Caco-2 (cell line): ENCODE measurements around the gene PLEKHG5. TPM values are rescaled to one million over a fixed set of nuclear protein-coding genes. Genes with fewer than 3 reads are reported as not detected.

Source experiments
- BruUV-seq: library from RNA; stranded (reverse); fragments of 400-500 nt; replicated peaks from 2 replicates; lab custom pipeline; 2021; lab: Mats Ljungman, UMichigan
- CTCF ChIA-PET: fragments of 300-600 bp; sonication (Branson Sonifier 250); formaldehyde crosslinking; loops from one replicate; lab custom pipeline; 2022; ENCODE audit warnings: antibody characterized with exemption; lab: Charles Lee
- POLR2A ChIA-PET: fragments of 300-600 bp; sonication (Branson Sonifier 250); formaldehyde crosslinking; loops from one replicate; lab custom pipeline; 2022; ENCODE audit warnings: antibody characterized with exemption; lab: Charles Lee
- DNase-seq, 2 experiments: peaks; one replicate each; pipeline versions ENCODE4 v3.0.0 to v3.0.0-alpha.2; 2020 to 2022
- H3K27me3 ChIP-seq: replicated peaks from 2 replicates; pipeline ENCODE4 v1.6.0; 2011; ENCODE audit warnings: low read length; ENCODE audit not compliant: control insufficient read depth, insufficient read depth
- H3K36me3 ChIP-seq: 2 replicates; pipeline ENCODE4 v1.5.1; 2011; ENCODE audit warnings: low read length; ENCODE audit not compliant: control insufficient read depth, insufficient read depth
- H3K4me1 ChIP-seq: fragments of 250-450 bp; sonication (Bioruptor Pico); 2 replicates; pipeline ENCODE4 v1.5.1; 2020; ENCODE audit warnings: mild to moderate bottlenecking
- H3K4me3 ChIP-seq: 2 replicates; pipeline ENCODE4 v1.5.1; 2011; ENCODE audit warnings: low read depth, mild to moderate bottlenecking, control low read depth, low read length
- H3K9me3 ChIP-seq: fragments of 250-450 bp; sonication (Bioruptor Pico); 2 replicates; pipeline ENCODE4 v1.5.1; 2020; ENCODE audit warnings: mild to moderate bottlenecking, moderate library complexity
- H3K27ac Mint-ChIP-seq: one replicate; pipeline ENCODE4 v1.8.0; 2022; ENCODE audit warnings: mixed read lengths; ENCODE audit not compliant: unreplicated experiment
- H3K27me3 Mint-ChIP-seq: one replicate; pipeline ENCODE4 v1.8.0; 2022; ENCODE audit warnings: mixed read lengths; ENCODE audit not compliant: insufficient read depth, unreplicated experiment
- H3K36me3 Mint-ChIP-seq: one replicate; pipeline ENCODE4 v1.8.0; 2022; ENCODE audit warnings: mild to moderate bottlenecking, mixed read lengths; ENCODE audit not compliant: insufficient read depth, unreplicated experiment
- H3K4me1 Mint-ChIP-seq: one replicate; pipeline ENCODE4 v1.8.0; 2022; ENCODE audit warnings: low read depth, mixed read lengths; ENCODE audit not compliant: unreplicated experiment
- H3K4me3 Mint-ChIP-seq: one replicate; pipeline ENCODE4 v1.8.0; 2022; ENCODE audit warnings: mild to moderate bottlenecking, moderate library complexity, mixed read lengths; ENCODE audit not compliant: unreplicated experiment
- H3K9me3 Mint-ChIP-seq: one replicate; pipeline ENCODE4 v1.8.0; 2022; ENCODE audit warnings: mixed read lengths; ENCODE audit not compliant: unreplicated experiment
- intact Hi-C: fragments of 100-400 bp; cut with micrococcal nuclease; formaldehyde crosslinking; loops from one replicate; pipeline ENCODE4 v1.10.0; 2022; ENCODE audit not compliant: unreplicated experiment
- total RNA-seq: library from RNA; stranded (reverse); gene quantifications from 2 replicates; pipeline ENCODE4 v1.2.3, GENCODE V29; 2022
- TF ChIP-seq, protein P1 (sequence below), 2 experiments: fragments of 200-600 bp in 1 of 2; IDR thresholded peaks; 1 replicate in 1 of 2; 2 replicates in 1 of 2; pipeline versions ENCODE4 v1.5.1 to v1.8.0; 2011 to 2022; ENCODE audit warnings: antibody characterized with exemption in 1 of 2, control low read depth in 1 of 2, inconsistent platforms in 1 of 2, low read depth in 1 of 2, low read length in 1 of 2, mild to moderate bottlenecking in 1 of 2, moderate library complexity in 1 of 2; ENCODE audit not compliant: insufficient read depth in 1 of 2, severe bottlenecking in 1 of 2, unreplicated experiment in 1 of 2

PLEKHG5 gene
- total RNA-seq, 1 experiment from 2014 or later = 12.2 TPM

GRCh38 chr1:6497867-6498575, 6.6 kb upstream of the PLEKHG5 start:
- Histone ChIP-seq H3K4me1 (peaks cover 6% of the 10 kb centered on the region; the same call in 1 of the 2 replicates), H3K9me3 (no peaks in the 10 kb centered on the region), H3K36me3 (no peaks in the 10 kb centered on the region), H3K27me3 (no peaks in the 10 kb centered on the region), H3K4me3 (peak overlapping the region; percentile 75)
- Mint-ChIP-seq H3K4me3 (peak overlapping the region; percentile 64), H3K36me3 (no peaks in the 10 kb centered on the region), H3K9me3 (no peaks in the 10 kb centered on the region), H3K27me3 (no peaks in the 10 kb centered on the region), H3K27ac (no peak overlapping the region), H3K4me1 (no peaks in the 10 kb centered on the region)
- DNase-seq = no peak
- BruUV-seq = no TSS peak
- TF ChIP-seq, protein P1, sequence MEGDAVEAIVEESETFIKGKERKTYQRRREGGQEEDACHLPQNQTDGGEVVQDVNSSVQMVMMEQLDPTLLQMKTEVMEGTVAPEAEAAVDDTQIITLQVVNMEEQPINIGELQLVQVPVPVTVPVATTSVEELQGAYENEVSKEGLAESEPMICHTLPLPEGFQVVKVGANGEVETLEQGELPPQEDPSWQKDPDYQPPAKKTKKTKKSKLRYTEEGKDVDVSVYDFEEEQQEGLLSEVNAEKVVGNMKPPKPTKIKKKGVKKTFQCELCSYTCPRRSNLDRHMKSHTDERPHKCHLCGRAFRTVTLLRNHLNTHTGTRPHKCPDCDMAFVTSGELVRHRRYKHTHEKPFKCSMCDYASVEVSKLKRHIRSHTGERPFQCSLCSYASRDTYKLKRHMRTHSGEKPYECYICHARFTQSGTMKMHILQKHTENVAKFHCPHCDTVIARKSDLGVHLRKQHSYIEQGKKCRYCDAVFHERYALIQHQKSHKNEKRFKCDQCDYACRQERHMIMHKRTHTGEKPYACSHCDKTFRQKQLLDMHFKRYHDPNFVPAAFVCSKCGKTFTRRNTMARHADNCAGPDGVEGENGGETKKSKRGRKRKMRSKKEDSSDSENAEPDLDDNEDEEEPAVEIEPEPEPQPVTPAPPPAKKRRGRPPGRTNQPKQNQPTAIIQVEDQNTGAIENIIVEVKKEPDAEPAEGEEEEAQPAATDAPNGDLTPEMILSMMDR (IDR thresholded peaks at IDR 0.05; ENCODE audit: insufficient read depth in 1 of 2, low read depth in 1 of 2, low read length in 1 of 2, severe bottlenecking in 1 of 2, unreplicated experiment in 1 of 2) = no peak
- CTCF ChIA-PET = interaction anchor here (1.6 kb wide), 1 partner anchor 26 kb away, joined by 4 read pairs; no protein-coding TSS in a partner anchor
- intact Hi-C loops = loop anchor here (10.0 kb wide), 1 partner anchor 107 kb away; the partner anchor contains the start of gene KLHL21
- POLR2A ChIA-PET = interaction anchor here (1.0 kb wide), 1 partner anchor 82 kb away, joined by 3 read pairs; the partner anchor contains the start of gene ZBTB48

DNA sequence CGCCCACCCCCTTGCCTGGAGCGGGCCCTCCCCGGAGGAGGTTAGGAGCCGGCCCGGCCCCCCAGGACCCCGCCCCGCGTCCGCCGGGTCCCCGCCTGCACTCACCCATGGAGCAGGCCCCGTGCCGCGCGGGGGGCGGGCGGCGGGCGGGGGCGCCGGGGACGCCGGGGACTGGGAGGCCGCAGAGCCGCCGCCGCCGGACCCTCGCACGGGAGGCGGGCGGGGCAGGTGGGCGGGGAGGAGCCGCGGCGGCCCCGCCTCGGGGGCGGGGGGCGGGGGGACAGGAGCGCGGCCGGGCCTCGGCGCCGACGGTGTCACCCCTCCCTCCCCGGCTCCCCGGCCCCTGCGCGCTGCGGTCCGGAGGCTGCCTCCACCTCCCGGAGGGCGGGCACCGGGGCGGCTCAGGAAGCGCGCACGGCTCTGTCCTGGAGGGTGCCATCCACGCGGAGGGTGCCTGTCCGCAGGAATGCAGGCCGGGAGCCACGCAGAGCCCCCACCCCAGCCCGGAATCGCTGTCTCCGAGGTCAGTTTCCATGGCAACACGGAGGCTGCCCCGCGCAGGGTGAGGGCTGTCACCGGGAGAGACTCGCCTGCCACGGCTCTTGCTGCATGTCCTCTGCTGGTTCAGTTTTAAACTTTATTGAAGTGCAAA, 5.9 kb upstream of the PLEKHG5 start:
- H3K36me3 Mint-ChIP-seq = no peaks in the 10 kb centered on the region
- no peaks in the 10 kb centered on the region for H3K36me3 ChIP-seq
- no peaks in the 10 kb centered on the region for H3K9me3 Mint-ChIP-seq
- intact Hi-C loops = loop anchor here (10.0 kb wide), 1 partner anchor 107 kb away; the partner anchor contains the start of gene KLHL21
- H3K27me3 Mint-ChIP-seq = no peaks in the 10 kb centered on the region
- ChIA-PET POLR2A (interaction anchor here (1.0 kb wide), 1 partner anchor 82 kb away, joined by 3 read pairs; the partner anchor contains the start of gene ZBTB48), CTCF (no interaction called here)
- H3K4me1 ChIP-seq = peaks cover 6% of the 10 kb centered on the region; the same call in 1 of the 2 replicates
- H3K4me3 ChIP-seq = peak overlapping the region; percentile 75
- DNase-seq = peak; percentile 56 to 61
- H3K4me3 Mint-ChIP-seq = peak overlapping the region; percentile 64
- no peak overlapping the region for H3K27ac Mint-ChIP-seq
- BruUV-seq = no TSS peak
- H3K27me3 ChIP-seq = no peaks in the 10 kb centered on the region
- H3K4me1 Mint-ChIP-seq = no peaks in the 10 kb centered on the region
- TF ChIP-seq, protein P1 (IDR thresholded peaks at IDR 0.05; ENCODE audit: insufficient read depth in 1 of 2, low read depth in 1 of 2, low read length in 1 of 2, severe bottlenecking in 1 of 2, unreplicated experiment in 1 of 2) = no peak
- H3K9me3 ChIP-seq = no peaks in the 10 kb centered on the region

DNA sequence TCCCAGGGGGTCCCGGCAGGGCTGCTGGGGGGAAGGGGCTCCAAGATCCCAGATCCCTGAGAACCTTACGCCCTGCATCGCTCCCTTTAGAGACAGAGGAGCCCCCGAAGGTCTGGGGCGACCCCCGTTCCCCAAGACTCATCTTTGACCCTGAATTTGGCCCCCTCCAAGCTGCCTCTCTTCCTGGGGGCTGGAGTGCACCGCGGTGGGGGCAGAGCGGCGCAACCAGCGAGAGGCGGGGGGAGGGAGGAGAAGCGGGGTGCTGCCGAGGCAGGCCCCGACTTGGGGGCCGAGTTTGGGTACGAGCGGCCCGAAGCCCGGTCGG, 5.4 kb upstream of the PLEKHG5 start:
- Mint-ChIP-seq H3K27me3 (no peaks in the 10 kb centered on the region), H3K9me3 (no peaks in the 10 kb centered on the region), H3K4me1 (peaks cover under 1% of the 10 kb centered on the region), H3K27ac (no peak overlapping the region), H3K36me3 (no peaks in the 10 kb centered on the region), H3K4me3 (peak overlapping the region; percentile 53)
- no TSS peak for BruUV-seq
- TF ChIP-seq, protein P1 (IDR thresholded peaks at IDR 0.05; ENCODE audit: insufficient read depth in 1 of 2, low read depth in 1 of 2, low read length in 1 of 2, severe bottlenecking in 1 of 2, unreplicated experiment in 1 of 2) = no peak
- H3K4me1 ChIP-seq = peaks cover 6% of the 10 kb centered on the region; the same call in 1 of the 2 replicates
- H3K36me3 ChIP-seq = no peaks in the 10 kb centered on the region
- no peak for DNase-seq
- POLR2A ChIA-PET = no interaction called here
- H3K27me3 ChIP-seq = no peaks in the 10 kb centered on the region
- intact Hi-C loops = loop anchor here (10.0 kb wide), 1 partner anchor 108 kb away; the partner anchor contains the start of gene KLHL21
- H3K9me3 ChIP-seq = no peaks in the 10 kb centered on the region
- H3K4me3 ChIP-seq = peak overlapping the region; percentile 42
- CTCF ChIA-PET = no interaction called here
